T-helper 1 cell treated with Interleukin-12 subunit alpha and Interleukin-12 subunit beta and Interleukin-4 antibody, amounts not matched to agents 30 ng/mL and 1 ng/mL, for 36 hours (primary cell): ENCODE measurements around the gene MYO1E. TPM values are rescaled to one million over a fixed set of nuclear protein-coding genes. Genes with fewer than 3 reads are reported as not detected.

Experiments used
- intact Hi-C: fragments of 100-400 bp; cut with micrococcal nuclease; formaldehyde crosslinking; loops from one replicate; pipeline ENCODE4 v1.15.1; 2024
- total RNA-seq: library from RNA; stranded (reverse); gene quantifications from 2 replicates; pipeline ENCODE4 v1.2.3, GENCODE V29; 2022

The MYO1E gene
- total RNA-seq, 1 donor from 2014 or later = 37.0 TPM

- intact Hi-C loops = no loop called here
Measured at GRCh38 chr15:59099162-59099685, 273.4 kb downstream of the MYO1E start.

DNA sequence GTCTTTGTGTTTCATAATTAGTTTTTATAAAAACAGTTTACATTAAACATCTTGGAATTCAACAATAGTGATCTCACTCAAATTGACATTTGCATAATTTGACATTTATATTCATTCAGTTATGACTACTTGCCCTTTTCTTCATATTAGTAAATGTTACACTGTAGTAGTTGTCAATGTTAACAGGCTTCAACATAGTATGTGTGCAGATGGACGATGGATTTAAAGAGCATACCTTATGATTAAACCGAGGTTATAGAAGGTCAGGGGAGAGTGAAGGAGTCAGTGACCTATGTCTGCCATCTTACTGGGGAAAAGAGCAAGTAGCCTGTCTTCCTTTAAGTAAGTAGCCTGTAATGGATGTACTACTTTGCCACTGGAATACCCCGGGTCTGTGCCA lies 276.2 kb downstream of the MYO1E start:
- intact Hi-C loops = no loop called here

- intact Hi-C loops = no loop called here
Measured at GRCh38 chr15:59094077-59094476, 278.6 kb downstream of the MYO1E start.

- intact Hi-C loops = no loop called here
Measured at GRCh38 chr15:59087731-59088130, 284.9 kb downstream of the MYO1E start.

Other genes with a start within 250 kb of the MYO1E start
- not detected in 2 replicates for gene LDHAL6B, start 166.0 kb downstream of the MYO1E start, total RNA-seq
- 0.17 and 0.78 TPM in 2 replicates for gene FAM81A, start 65.3 kb upstream of the MYO1E start, total RNA-seq
- gene GCNT3, start 238.9 kb upstream of the MYO1E start, total RNA-seq = not detected in 2 replicates